ENCODE data around the gene CFB.
"Not testable (repeated sequence)": the region's sequence is repeated elsewhere in the genome, so short reads cannot be mapped to it uniquely, and the experiment has no call there.

Gene CFB

GRCh38 chr6:31971993-31972708 lies 26.3 kb downstream of the CFB start, which contains the start of gene DXO:
DXO (minus strand) TSS chr6:31972138; CDS start chr6:31971675, 463 bp downstream.
- peak; percentile 98 for DNase-seq

GRCh38 chr6:31972709-31973350 lies 26.9 kb downstream of the CFB start:
- no peak for DNase-seq

- DNase-seq = not testable (repeated sequence)
These were observed 30.2 kb downstream of the CFB start for GRCh38 chr6:31976065-31976464.

GRCh38 chr6:31977816-31978431 lies 32.0 kb downstream of the CFB start:
- DNase-seq = no peak

GRCh38 chr6:31978831-31979230 lies 32.9 kb downstream of the CFB start:
- DNase-seq = no peak

- DNase-seq = no peak
These were observed 33.5 kb downstream of the CFB start for GRCh38 chr6:31979238-31979898.

- not testable (repeated sequence) for DNase-seq
These were observed 34.4 kb downstream of the CFB start for GRCh38 chr6:31980195-31980876.

GRCh38 chr6:31980998-31981397 lies 35.1 kb downstream of the CFB start:
- DNase-seq = not testable (repeated sequence)

GRCh38 chr6:31981744-31982143 lies 35.8 kb downstream of the CFB start, which contains the start of gene C4A:
C4A (plus strand) TSS chr6:31982057; CDS start chr6:31982108, 51 bp downstream.
- DNase-seq = not testable (repeated sequence)

- not testable (repeated sequence) for DNase-seq
These were observed 43.5 kb downstream of the CFB start for GRCh38 chr6:31989363-31989762.

- not testable (repeated sequence) for DNase-seq
These were observed 48.5 kb downstream of the CFB start for GRCh38 chr6:31994421-31994820.

GRCh38 chr6:31996385-31996784 lies 50.5 kb downstream of the CFB start:
- not testable (repeated sequence) for DNase-seq

Measured in stimulated activated CD4-positive, alpha-beta T cell treated with anti-CD3 and anti-CD28 coated beads, Interleukin-4, amount 100 ng/mL, for 24 hours (primary cell).